Right hindlimb (tissue), 1 donor: ENCODE data around the gene CDK15.
"Not testable (repeated sequence)": the region's sequence is repeated elsewhere in the genome, so short reads cannot be mapped to it uniquely, and the experiment has no call there.

Experiments used
- DNase-seq: peaks from one replicate; pipeline ENCODE4 v3.0.0-alpha.2; 2018

The CDK15 gene

GRCh38 chr2:201833781-201834180 is 27.4 kb downstream of the CDK15 start:
- DNase-seq = no peak

- no peak for DNase-seq
Observed at GRCh38 chr2:201835066-201835465, 28.7 kb downstream of the CDK15 start.

- DNase-seq = no peak
Observed at GRCh38 chr2:201837391-201837790, 31.1 kb downstream of the CDK15 start.

GRCh38 chr2:201837824-201838431 is 31.6 kb downstream of the CDK15 start:
- DNase-seq = no peak

- no peak for DNase-seq
Observed at GRCh38 chr2:201839727-201840126, 33.4 kb downstream of the CDK15 start.

GRCh38 chr2:201840726-201841125 is 34.4 kb downstream of the CDK15 start:
- no peak for DNase-seq

GRCh38 chr2:201842131-201842860 is 36.0 kb downstream of the CDK15 start:
- no peak for DNase-seq

- DNase-seq = not testable (repeated sequence)
Observed at GRCh38 chr2:201844922-201845321, 38.6 kb downstream of the CDK15 start.

GRCh38 chr2:201847481-201847880 is 41.1 kb downstream of the CDK15 start:
- DNase-seq = no peak

- DNase-seq = no peak
Observed at GRCh38 chr2:201852462-201852861, 46.1 kb downstream of the CDK15 start.

GRCh38 chr2:201852878-201853415 is 46.6 kb downstream of the CDK15 start:
- DNase-seq = no peak

GRCh38 chr2:201854221-201854801 is 48.0 kb downstream of the CDK15 start:
- DNase-seq = no peak

- no peak for DNase-seq
Observed at GRCh38 chr2:201854841-201855240, 48.5 kb downstream of the CDK15 start.

GRCh38 chr2:201855356-201855755 is 49.0 kb downstream of the CDK15 start:
- no peak for DNase-seq

GRCh38 chr2:201857326-201857725 is 51.0 kb downstream of the CDK15 start:
- no peak for DNase-seq

GRCh38 chr2:201858281-201859184 is 52.2 kb downstream of the CDK15 start:
- peak; percentile 27 for DNase-seq

GRCh38 chr2:201859949-201860348 is 53.6 kb downstream of the CDK15 start:
- DNase-seq = no peak

GRCh38 chr2:201860636-201861066 is 54.3 kb downstream of the CDK15 start:
- DNase-seq = peak; percentile 61

- DNase-seq = no peak
Observed at GRCh38 chr2:201862843-201863242, 56.5 kb downstream of the CDK15 start.

- DNase-seq = no peak
Observed at GRCh38 chr2:201866643-201867473, 60.5 kb downstream of the CDK15 start.

- DNase-seq = no peak
Observed at GRCh38 chr2:201871471-201871870, 65.1 kb downstream of the CDK15 start.

- DNase-seq = no peak
Observed at GRCh38 chr2:201872591-201872990, 66.3 kb downstream of the CDK15 start.
